GM06990 (cell line): ENCODE measurements around the gene SULT2A1.
"Not testable (repeated sequence)": the region's sequence is repeated elsewhere in the genome, so short reads cannot be mapped to it uniquely, and the experiment has no call there.

ENCODE experiments used
- DNase-seq: peaks from one replicate; pipeline ENCODE4 v3.0.0-alpha.2; 2011; ENCODE audit not compliant: insufficient read length; ENCODE audit errors: extremely low read depth
- H3K27me3 ChIP-seq: replicated peaks from 2 replicates; pipeline ENCODE4 v1.6.0; 2011; ENCODE audit warnings: low read length; ENCODE audit not compliant: control insufficient read depth, insufficient read depth
- H3K36me3 ChIP-seq: 2 replicates; pipeline ENCODE4 v1.5.1; 2011; ENCODE audit warnings: low read length; ENCODE audit not compliant: control insufficient read depth, insufficient read depth
- H3K4me3 ChIP-seq: replicated peaks from 2 replicates; pipeline ENCODE4 v1.5.1; 2011; ENCODE audit warnings: low read depth, mild to moderate bottlenecking, control low read depth, low read length
- TF ChIP-seq, protein P1 (sequence below): IDR thresholded peaks from 2 replicates; pipeline ENCODE4 v1.5.1; 2011; ENCODE audit warnings: low read length, control low read depth, mild to moderate bottlenecking, inconsistent platforms; ENCODE audit not compliant: insufficient read depth, poor library complexity, severe bottlenecking

Gene SULT2A1, protein sequence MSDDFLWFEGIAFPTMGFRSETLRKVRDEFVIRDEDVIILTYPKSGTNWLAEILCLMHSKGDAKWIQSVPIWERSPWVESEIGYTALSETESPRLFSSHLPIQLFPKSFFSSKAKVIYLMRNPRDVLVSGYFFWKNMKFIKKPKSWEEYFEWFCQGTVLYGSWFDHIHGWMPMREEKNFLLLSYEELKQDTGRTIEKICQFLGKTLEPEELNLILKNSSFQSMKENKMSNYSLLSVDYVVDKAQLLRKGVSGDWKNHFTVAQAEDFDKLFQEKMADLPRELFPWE

DNA sequence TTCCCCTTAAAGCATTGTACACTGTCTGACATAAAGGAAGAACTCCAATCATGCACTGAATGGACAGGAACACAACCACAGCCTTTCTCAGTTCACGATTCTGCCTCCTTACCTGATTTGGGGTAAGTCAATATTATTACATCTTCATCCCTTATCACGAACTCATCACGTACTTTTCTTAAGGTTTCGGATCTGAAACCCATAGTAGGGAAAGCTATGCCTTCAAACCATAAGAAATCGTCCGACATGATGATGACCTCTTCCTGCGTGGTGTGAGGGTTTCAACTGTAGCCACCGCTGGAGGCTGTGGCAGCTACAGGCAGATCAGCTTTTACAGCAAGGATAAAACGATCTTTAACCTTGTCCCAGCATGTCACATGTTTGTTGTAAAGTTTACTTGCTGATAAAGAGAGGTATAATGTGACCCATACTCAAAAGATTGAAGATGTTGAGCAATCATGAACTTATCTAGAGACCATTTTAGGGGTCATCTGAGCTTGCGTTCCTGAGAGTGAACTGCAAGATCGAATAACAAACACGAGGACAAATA, at the start of gene SULT2A1:
TSS of gene SULT2A1 (minus strand) at position 306 of the 550 bp plus-strand sequence. CDS start at position 248, 58 bp downstream.
- H3K27me3 ChIP-seq, result no peaks in the 10 kb centered on the region
- DNase-seq, result no peak
- no peak within 1 kb of the TSS for H3K4me3 ChIP-seq
- TF ChIP-seq, protein P1, sequence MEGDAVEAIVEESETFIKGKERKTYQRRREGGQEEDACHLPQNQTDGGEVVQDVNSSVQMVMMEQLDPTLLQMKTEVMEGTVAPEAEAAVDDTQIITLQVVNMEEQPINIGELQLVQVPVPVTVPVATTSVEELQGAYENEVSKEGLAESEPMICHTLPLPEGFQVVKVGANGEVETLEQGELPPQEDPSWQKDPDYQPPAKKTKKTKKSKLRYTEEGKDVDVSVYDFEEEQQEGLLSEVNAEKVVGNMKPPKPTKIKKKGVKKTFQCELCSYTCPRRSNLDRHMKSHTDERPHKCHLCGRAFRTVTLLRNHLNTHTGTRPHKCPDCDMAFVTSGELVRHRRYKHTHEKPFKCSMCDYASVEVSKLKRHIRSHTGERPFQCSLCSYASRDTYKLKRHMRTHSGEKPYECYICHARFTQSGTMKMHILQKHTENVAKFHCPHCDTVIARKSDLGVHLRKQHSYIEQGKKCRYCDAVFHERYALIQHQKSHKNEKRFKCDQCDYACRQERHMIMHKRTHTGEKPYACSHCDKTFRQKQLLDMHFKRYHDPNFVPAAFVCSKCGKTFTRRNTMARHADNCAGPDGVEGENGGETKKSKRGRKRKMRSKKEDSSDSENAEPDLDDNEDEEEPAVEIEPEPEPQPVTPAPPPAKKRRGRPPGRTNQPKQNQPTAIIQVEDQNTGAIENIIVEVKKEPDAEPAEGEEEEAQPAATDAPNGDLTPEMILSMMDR, result no peak
- H3K36me3 ChIP-seq, result no peaks in the 10 kb centered on the region

DNA sequence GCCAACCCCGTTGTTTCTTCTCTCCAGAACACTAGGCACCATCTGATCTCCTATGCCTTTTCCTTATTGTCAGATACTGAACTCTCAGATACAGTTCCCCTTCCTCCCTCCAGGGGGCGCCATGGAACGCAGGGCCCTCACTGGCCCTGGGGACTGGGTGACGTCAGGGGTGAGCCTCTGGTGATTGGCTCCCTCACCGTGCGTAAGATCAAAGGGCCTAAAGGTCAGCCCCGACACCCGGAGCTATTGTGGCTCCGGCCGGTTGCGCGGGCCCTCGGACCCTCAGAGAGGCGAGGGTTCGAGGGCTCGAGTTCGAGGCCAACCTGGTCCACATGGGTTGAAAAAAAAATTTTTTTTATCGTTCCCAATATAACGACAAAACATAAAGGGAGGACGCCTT, 42.5 kb upstream of the SULT2A1 start:
- H3K36me3 ChIP-seq, H3K27me3 ChIP-seq, H3K4me3 ChIP-seq, DNase-seq: not testable (repeated sequence)

DNA sequence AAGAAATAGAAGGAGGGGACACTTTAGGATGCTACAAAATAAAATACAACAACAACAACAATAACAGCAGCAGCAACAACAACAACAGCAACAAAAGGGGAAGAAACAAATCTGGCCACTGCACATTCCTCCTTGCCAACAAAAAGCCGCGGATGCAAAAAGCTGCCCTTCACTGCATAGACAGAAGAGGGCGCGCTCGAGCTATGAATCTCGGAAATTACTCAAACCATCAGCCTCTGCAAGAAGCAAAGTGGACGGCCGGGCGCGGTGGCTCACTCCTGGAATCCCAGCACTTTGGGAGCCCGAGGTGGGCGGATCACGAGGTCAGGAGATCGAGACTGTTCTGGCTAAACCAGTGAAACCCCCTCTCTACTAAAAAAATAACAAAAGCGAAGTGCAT, 34.0 kb upstream of the SULT2A1 start:
- DNase-seq, H3K27me3 ChIP-seq, H3K36me3 ChIP-seq, H3K4me3 ChIP-seq: not testable (repeated sequence)

DNA sequence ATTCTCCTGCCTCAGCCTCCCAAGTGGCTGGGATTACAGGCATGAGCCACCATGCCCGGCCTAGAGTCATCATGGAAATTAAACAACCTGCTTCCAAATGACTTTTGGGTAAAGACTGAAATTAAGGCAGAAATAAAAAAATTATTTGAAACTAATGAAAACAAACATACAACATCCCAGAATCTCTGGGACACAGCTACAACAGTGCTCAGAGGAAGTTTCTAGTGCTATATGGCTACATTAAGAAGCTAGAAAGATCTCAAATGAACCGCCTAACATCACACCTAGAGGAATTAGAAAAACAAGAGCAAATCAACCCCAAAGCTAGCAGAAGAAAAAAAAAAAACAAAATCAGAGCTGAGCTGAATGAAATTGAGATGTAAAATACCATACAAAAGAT, 24.1 kb upstream of the SULT2A1 start:
- H3K27me3 ChIP-seq, DNase-seq, H3K4me3 ChIP-seq, H3K36me3 ChIP-seq: not testable (repeated sequence)

DNA sequence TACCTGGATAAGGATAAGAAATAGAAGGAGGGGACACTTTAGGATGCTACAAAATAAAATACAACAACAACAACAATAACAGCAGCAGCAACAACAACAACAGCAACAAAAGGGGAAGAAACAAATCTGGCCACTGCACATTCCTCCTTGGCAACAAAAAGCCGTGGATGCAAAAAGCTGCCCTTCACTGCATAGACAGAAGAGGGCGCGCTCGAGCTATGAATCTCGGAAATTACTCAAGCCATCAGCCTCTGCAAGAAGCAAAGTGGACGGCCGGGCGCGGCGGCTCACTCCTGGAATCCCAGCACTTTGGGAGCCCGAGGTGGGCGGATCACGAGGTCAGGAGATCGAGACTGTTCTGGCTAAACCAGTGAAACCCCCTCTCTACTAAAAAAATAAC, 23.2 kb upstream of the SULT2A1 start:
- H3K27me3 ChIP-seq, DNase-seq, H3K36me3 ChIP-seq, H3K4me3 ChIP-seq: not testable (repeated sequence)

DNA sequence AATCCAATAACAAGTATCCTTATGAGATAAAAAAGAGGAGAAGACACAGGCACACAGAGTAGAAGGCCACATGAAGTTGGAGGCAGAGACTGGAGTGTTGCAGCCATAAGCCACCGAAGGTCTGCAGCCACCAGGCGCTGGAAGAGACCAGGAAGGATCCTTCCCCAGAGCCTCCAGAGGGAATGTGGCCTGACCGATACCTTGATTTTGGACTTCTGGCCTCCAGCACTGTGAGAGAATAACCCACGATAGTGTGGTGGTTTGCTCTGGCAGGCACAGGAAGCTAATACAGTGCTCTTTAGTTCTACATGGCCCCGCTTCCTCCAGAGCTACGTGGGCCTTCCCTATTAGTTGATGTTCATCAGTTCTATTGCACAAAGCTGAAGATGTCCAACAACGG, 15.3 kb upstream of the SULT2A1 start:
- no peak for DNase-seq
- H3K36me3 ChIP-seq, result no peaks in the 10 kb centered on the region
- TF ChIP-seq, protein P1, result no peak
- no peak overlapping the region for H3K4me3 ChIP-seq
- H3K27me3 ChIP-seq, result no peaks in the 10 kb centered on the region

DNA sequence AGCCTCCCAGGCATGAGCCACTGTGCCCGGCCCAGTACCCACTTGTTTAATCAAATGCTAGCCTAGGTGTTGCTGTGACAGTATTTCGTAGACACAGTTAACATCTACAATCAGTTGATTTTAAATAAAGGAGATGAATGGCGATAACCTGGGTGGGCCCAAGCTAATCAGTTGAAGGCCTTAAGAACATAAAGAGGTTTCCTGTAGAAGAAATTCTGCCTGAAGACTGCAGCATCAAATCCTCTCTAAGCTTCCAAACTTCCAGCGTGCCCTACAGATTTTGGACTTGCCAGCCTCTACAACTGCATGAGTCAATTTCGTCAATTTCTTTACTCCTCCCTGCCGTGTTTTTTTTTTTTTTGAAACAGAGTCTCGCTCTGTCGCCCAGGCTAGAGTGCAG, 13.2 kb upstream of the SULT2A1 start:
- TF ChIP-seq, protein P1, result no peak
- no peaks in the 10 kb centered on the region for H3K36me3 ChIP-seq
- H3K4me3 ChIP-seq, result no peak overlapping the region
- DNase-seq, result no peak
- H3K27me3 ChIP-seq, result no peaks in the 10 kb centered on the region

DNA sequence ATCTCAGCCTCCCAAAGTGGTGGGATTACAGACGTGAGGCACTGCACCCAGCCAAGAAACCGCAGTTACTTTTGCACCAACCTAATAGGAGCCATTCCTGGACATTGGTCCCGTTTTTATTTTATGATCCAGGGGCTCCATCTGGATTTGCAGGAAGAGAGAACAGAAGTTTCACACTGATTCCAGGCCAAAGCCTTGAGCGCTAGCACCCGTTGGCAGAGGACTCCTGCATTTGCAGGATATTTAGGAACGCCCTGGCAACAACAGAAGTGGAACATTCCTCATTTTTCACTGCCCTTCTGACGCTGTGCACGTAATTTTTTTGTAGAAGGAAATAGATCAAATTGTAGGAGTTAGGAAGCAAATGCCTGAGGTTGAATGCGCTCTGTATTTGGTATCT, 11.7 kb upstream of the SULT2A1 start:
- no peaks in the 10 kb centered on the region for H3K27me3 ChIP-seq
- H3K36me3 ChIP-seq, result no peaks in the 10 kb centered on the region
- no peak overlapping the region for H3K4me3 ChIP-seq
- no peak for DNase-seq
- TF ChIP-seq, protein P1, result no peak
